OCI-LY7 (cell line): ENCODE data around the gene FN1. TPM values are rescaled to one million over a fixed set of nuclear protein-coding genes. Genes with fewer than 3 reads are reported as not detected.
A peak's percentile ranks its signal among the peaks of the same experiment; 100 is the strongest.
"Not testable (repeated sequence)": the region's sequence is repeated elsewhere in the genome, so short reads cannot be mapped to it uniquely, and the experiment has no call there.

Source experiments
- BruUV-seq: library from RNA; stranded (reverse); fragments of 400-500 nt; replicated peaks from 2 replicates; lab custom pipeline; 2021; lab: Mats Ljungman, UMichigan
- CTCF ChIA-PET: fragments of 300-600 bp; sonication (Branson Sonifier 250); formaldehyde crosslinking; loops from one replicate; lab custom pipeline; 2022; ENCODE audit warnings: antibody characterized with exemption; ENCODE audit not compliant: unreplicated experiment; lab: Charles Lee
- POLR2A ChIA-PET: fragments of 300-600 bp; sonication (Branson Sonifier 250); formaldehyde crosslinking; loops from one replicate; lab custom pipeline; 2022; ENCODE audit warnings: antibody characterized with exemption; lab: Charles Lee
- DNase-seq: peaks from one replicate; pipeline ENCODE4 v3.0.0-alpha.2; 2015; ENCODE audit warnings: low spot score
- H2AFZ ChIP-seq: fragments of 200-600 bp; sonication (generic), shearing (Covaris generic); 2 replicates; pipeline ENCODE4 v1.6.1; 2014; ENCODE audit warnings: mild to moderate bottlenecking, antibody characterized with exemption, low read length, moderate library complexity
- H3K27ac ChIP-seq: fragments of 200-600 bp; sonication (generic); 2 replicates; pipeline ENCODE4 v1.5.1; 2014; ENCODE audit warnings: mixed run types, low read depth, mild to moderate bottlenecking, moderate library complexity, low read length, inconsistent platforms; ENCODE audit not compliant: poor library complexity, severe bottlenecking
- H3K36me3 ChIP-seq: fragments of 200-600 bp; sonication (generic); 2 replicates; pipeline ENCODE4 v1.6.1; 2014; ENCODE audit warnings: mild to moderate bottlenecking, antibody characterized with exemption, low read length, moderate library complexity, mixed read lengths; ENCODE audit not compliant: insufficient read depth
- H3K4me1 ChIP-seq: fragments of 200-600 bp; sonication (generic); 2 replicates; pipeline ENCODE4 v1.5.1; 2014; ENCODE audit warnings: mild to moderate bottlenecking, low read length; ENCODE audit not compliant: insufficient read depth, poor library complexity, severe bottlenecking
- H3K4me2 ChIP-seq: fragments of 200-600 bp; sonication (generic); 2 replicates; pipeline ENCODE4 v1.6.1; 2014; ENCODE audit warnings: mild to moderate bottlenecking, low read length
- H3K4me3 ChIP-seq: fragments of 200-600 bp; sonication (generic); 2 replicates; pipeline ENCODE4 v1.5.1; 2014; ENCODE audit warnings: mild to moderate bottlenecking, low read depth, low read length; ENCODE audit not compliant: poor library complexity, severe bottlenecking
- H3K79me2 ChIP-seq: fragments of 200-600 bp; sonication (generic); 2 replicates; pipeline ENCODE4 v1.6.1; 2016; ENCODE audit warnings: low read depth, mild to moderate bottlenecking, low read length, moderate library complexity, mixed read lengths; ENCODE audit not compliant: insufficient read depth
- H3K9me2 ChIP-seq: fragments of 200-600 bp; sonication (generic); 2 replicates; pipeline ENCODE4 v1.6.1; 2016; ENCODE audit warnings: mild to moderate bottlenecking, low read length, mixed read lengths; ENCODE audit not compliant: insufficient read depth
- H3K9me3 ChIP-seq: fragments of 200-600 bp; sonication (generic); 2 replicates; pipeline ENCODE4 v1.6.1; 2014; ENCODE audit warnings: mild to moderate bottlenecking, mixed run types, low read length, mixed read lengths
- H4K20me1 ChIP-seq: fragments of 200-600 bp; sonication (generic); 2 replicates; pipeline ENCODE4 v1.6.1; 2014; ENCODE audit warnings: mild to moderate bottlenecking, antibody characterized with exemption, low read length, moderate library complexity, mixed read lengths; ENCODE audit not compliant: insufficient read depth
- CTCF ChIP-seq: fragments of 200-600 bp; sonication (generic); conservative IDR thresholded peaks from 2 replicates; pipeline ENCODE4 v1.5.1; 2014; ENCODE audit warnings: mild to moderate bottlenecking, antibody characterized with exemption, low read length, moderate library complexity, mixed read lengths
- EZH2phosphoT487 ChIP-seq: fragments of 200-600 bp; sonication (generic); IDR thresholded peaks from 2 replicates; pipeline ENCODE4 v1.6.1; 2018; ENCODE audit warnings: low read depth, borderline replicate concordance, mild to moderate bottlenecking, mixed run types, antibody characterized with exemption, low read length, moderate library complexity, mixed read lengths
- intact Hi-C: fragments of 100-400 bp; cut with micrococcal nuclease; formaldehyde crosslinking; loops from one replicate; pipeline ENCODE4 v1.10.0; 2022; ENCODE audit not compliant: unreplicated experiment
- total RNA-seq, 2 experiments: library from RNA; depleted of rRNA in 1 of 2; stranded (reverse); fragments of >200 nt in 1 of 2; shearing (Covaris generic) in 1 of 2; gene quantifications; 2 replicates each; pipeline ENCODE4 v1.2.3, GENCODE V29; 2014 to 2022

The FN1 gene
- total RNA-seq, 2 experiments from 2014 or later: 1.3 TPM; not detected in 1

GRCh38 chr2:215313255-215313613 is 122.6 kb downstream of the FN1 start:
- POLR2A ChIA-PET: interaction anchor here (0.7 to 1.5 kb wide), 4 partner anchors 9 to 26 kb away, joined by 3 to 4 read pairs (median 3); no protein-coding TSS in a partner anchor
- no peak for DNase-seq
- Histone ChIP-seq H3K4me3 (peak overlapping the region; percentile 88), H3K79me2 (peaks cover 61% of the 10 kb centered on the region), H4K20me1 (no peaks in the 10 kb centered on the region), H3K4me1 (peaks cover 22% of the 10 kb centered on the region), H3K36me3 (peaks cover 61% of the 10 kb centered on the region), H3K27ac (peak overlapping the region; percentile 58), H2AFZ (no peak overlapping the region), H3K9me3 (no peaks in the 10 kb centered on the region), H3K4me2 (peak overlapping the region; percentile 95), H3K9me2 (no peaks in the 10 kb centered on the region)
- no peak for TF ChIP-seq EZH2phosphoT487
- no peak for TF ChIP-seq CTCF
- TSS peak; percentile 61 for BruUV-seq
- intact Hi-C loops: loop anchor here (2.0 to 10.0 kb wide), 3 partner anchors 504 to 699 kb away; partner anchors contain the start of genes BARD1 and MREG
- CTCF ChIA-PET: no interaction called here

- TF ChIP-seq EZH2phosphoT487 (no peak), CTCF (no peak)
- Histone ChIP-seq H3K27ac (peak within 1 kb of the TSS; percentile 58), H3K4me1 (peaks cover 22% of the 10 kb centered on the region), H3K9me3 (no peaks in the 10 kb centered on the region), H3K36me3 (peaks cover 47% of the 10 kb centered on the region), H4K20me1 (no peaks in the 10 kb centered on the region), H2AFZ (peak within 1 kb of the TSS; percentile 74; the same call in 1 of the 2 replicates), H3K9me2 (no peaks in the 10 kb centered on the region), H3K79me2 (peaks cover 46% of the 10 kb centered on the region), H3K4me3 (peak within 1 kb of the TSS; percentile 88), H3K4me2 (peak within 1 kb of the TSS; percentile 95)
- ChIA-PET POLR2A (interaction anchor here (0.5 to 1.8 kb wide), 18 partner anchors 9 to 983 kb away, joined by 3 to 7 read pairs (median 4); no protein-coding TSS in a partner anchor), CTCF (no interaction called here)
- BruUV-seq: no TSS peak
- intact Hi-C loops: loop anchor here (2.0 to 10.0 kb wide), 3 partner anchors 503 to 700 kb away; partner anchors contain the start of genes BARD1 and MREG
- peak; percentile 94 for DNase-seq
These were observed 124.1 kb downstream of the FN1 start, which contains the start of gene ATIC for GRCh38 chr2:215311625-215312396. ATIC (plus strand) TSS chr2:215312059; CDS start chr2:215312143, 84 bp downstream.

- Histone ChIP-seq H3K4me2 (peak overlapping the region; percentile 91), H3K36me3 (peaks cover 41% of the 10 kb centered on the region), H3K4me1 (peaks cover 22% of the 10 kb centered on the region), H3K79me2 (peaks cover 41% of the 10 kb centered on the region), H3K27ac (peak overlapping the region; percentile 54), H2AFZ (peak overlapping the region; percentile 74; the same call in 1 of the 2 replicates), H3K4me3 (peak overlapping the region; percentile 88)
- intact Hi-C loops: loop anchor here (5.0 to 10.0 kb wide), 2 partner anchors 514 to 701 kb away; partner anchors contain the start of gene MREG
- POLR2A ChIA-PET: interaction anchor here (0.5 to 1.8 kb wide), 15 partner anchors 10 to 982 kb away, joined by 3 to 5 read pairs (median 3); no protein-coding TSS in a partner anchor
- H4K20me1 ChIP-seq, H3K9me2 ChIP-seq, H3K9me3 ChIP-seq, CTCF ChIA-PET: not testable (repeated sequence)
- DNase-seq: peak; percentile 24
- TSS peak; percentile 93 for BruUV-seq
These were observed 124.6 kb downstream of the FN1 start for GRCh38 chr2:215311259-215311624.

Other genes with a start within 250 kb of the FN1 start
- gene ATIC, start 124.0 kb downstream of the FN1 start, total RNA-seq (2014; rRNA removed; shearing (Covaris generic)): 60.8 and 66.6 TPM in 2 replicates
- 224 and 225 TPM in 2 replicates for gene ATIC, start 124.0 kb downstream of the FN1 start, total RNA-seq (2022)